Heart right ventricle (tissue), 16 donors: Measurements from ENCODE around the gene TEC. TPM values are rescaled to one million over a fixed set of nuclear protein-coding genes. Genes with fewer than 3 reads are reported as not detected.

Experiments
- ATAC-seq, 8 donors: fragments of 200-7000 bp; cut with Tn5 transposase; one replicate each; pipeline ENCODE4 v1.9.1; 2020; ENCODE audit warnings: mild to moderate bottlenecking in 8 of 8, moderate library complexity in 8 of 8, moderate number of reproducible peaks in 1 of 8
- DNase-seq, 2 donors: peaks; one replicate each; pipeline ENCODE4 v3.0.0-alpha.2; 2020
- H3K27ac ChIP-seq, 10 donors: fragments of 200-600 bp; sonication (generic) in 2 of 10; one replicate each; pipeline versions ENCODE4 v1.5.0 to v1.8.0; 2020 to 2022; ENCODE audit warnings: mild to moderate bottlenecking in 3 of 10
- H3K27me3 ChIP-seq, 7 donors: fragments of 200-600 bp; one replicate each; pipeline ENCODE4 v1.8.0; 2021 to 2022; ENCODE audit warnings: mild to moderate bottlenecking in 2 of 7
- H3K36me3 ChIP-seq, 9 donors: fragments of 200-600 bp; sonication (generic) in 1 of 9; one replicate each; pipeline versions ENCODE4 v1.5.0 to v1.8.0; 2020 to 2022; ENCODE audit warnings: mild to moderate bottlenecking in 2 of 9
- H3K4me1 ChIP-seq, 9 donors: fragments of 200-600 bp; sonication (generic) in 1 of 9; one replicate each; pipeline versions ENCODE4 v1.5.0 to v1.8.0; 2020 to 2022; ENCODE audit warnings: mild to moderate bottlenecking in 4 of 9
- H3K4me3 ChIP-seq, 10 donors: fragments of 200-600 bp; sonication (generic) in 2 of 10; one replicate each; pipeline versions ENCODE4 v1.5.0 to v1.8.0; 2020 to 2022; ENCODE audit warnings: mild to moderate bottlenecking in 7 of 10, moderate library complexity in 2 of 10
- H3K9me3 ChIP-seq, 11 donors: fragments of 200-600 bp in 10 of 11; sonication (generic) in 2 of 11; one replicate each; pipeline versions ENCODE4 v1.5.0 to v1.8.0; 2013 to 2022; ENCODE audit warnings: mild to moderate bottlenecking in 2 of 11, control low read depth in 1 of 11, moderate library complexity in 1 of 11
- WGBS, 2 donors: extraction: QIAGEN DNeasy Blood & Tissue Kit; methylation state at CpG; one replicate each; pipeline ENCODE4 v1.1.7; 2013; ENCODE audit warnings: inconsistent platforms in 1 of 2; 5-methylcytosine and 5-hydroxymethylcytosine counted together
- intact Hi-C, 10 donors: fragments of 100-400 bp; cut with DNase I; formaldehyde crosslinking; loops; one replicate each; pipeline versions ENCODE4 v1.11.1 to v1.14.2; 2022
- polyA plus RNA-seq, 2 donors: library from polyadenylated mRNA; stranded (reverse); fragments of 200-250 nt; gene quantifications; one replicate each; pipeline ENCODE4 v1.2.3, GENCODE V29; 2013
- total RNA-seq, 10 donors: library from RNA; stranded (reverse); fragmentation: NEBNext Ultra II Directional in 3 of 10; extraction: Animal tissue kit (Norgen Biotek cat#: 25700) in 3 of 10; gene quantifications; one replicate each; pipeline versions ENCODE4 v1.2.1 to v1.2.4, GENCODE V29; 2021 to 2023
- TF ChIP-seq, protein P1 (sequence below), 9 donors: fragments of 200-600 bp; sonication (generic) in 2 of 9; IDR thresholded peaks; one replicate each; pipeline versions ENCODE4 v1.5.0 to v1.8.0; 2021 to 2022; ENCODE audit warnings: antibody characterized with exemption in 9 of 9, mild to moderate bottlenecking in 5 of 9, moderate library complexity in 1 of 9
- donor health status: Arrhythmogenic right ventricular cardiomyopathy.
- donor health status: ischemic (EF 13 %, LVEDD 7.1; RV severe dilation, severe dysfunction).
- donor health status: healthy with polysubstance abuse.
- donor health status: DM: no; HTN: yes; CAD: no.
- donor health status: DM: no; HTN: no; CAD: no.
- donor health status: ischemic (EF 25% LVEDD 6.9; RV normal size, moderate dysfunction).
- donor health status: ischemic (EF 25% LVEDD 5.7; RV mildly dilated, moderate dysfunction).
- donor health status: healthy.
- donor health status: DM: yes; HTN: yes; CAD: no.
- donor health status: Ischemic cardiomyopathy.
- donor health status: ischemic (EF 35%, LVEDD 5.7; RV mildly dilated, moderate dysfunction).
- donor health status: nonischemic (EF 11% LVEDD 7.7; RV severe dilation, severe dysfunction).
- donor health status: DM: yes; HTN: yes; CAD: no.
- donor health status: PGD.
- donor health status: ischemic (EF 29% LVEDD 5.4; RV normal size, mild dysfunction).
- donor health status: nonischemic (EF 23%, LVEDD 6.1; RV moderate dilation, normal function).

TEC gene
- total and polyA plus RNA-seq, 12 donors, result 1.0 to 3.6 (median 2.2) TPM

DNA sequence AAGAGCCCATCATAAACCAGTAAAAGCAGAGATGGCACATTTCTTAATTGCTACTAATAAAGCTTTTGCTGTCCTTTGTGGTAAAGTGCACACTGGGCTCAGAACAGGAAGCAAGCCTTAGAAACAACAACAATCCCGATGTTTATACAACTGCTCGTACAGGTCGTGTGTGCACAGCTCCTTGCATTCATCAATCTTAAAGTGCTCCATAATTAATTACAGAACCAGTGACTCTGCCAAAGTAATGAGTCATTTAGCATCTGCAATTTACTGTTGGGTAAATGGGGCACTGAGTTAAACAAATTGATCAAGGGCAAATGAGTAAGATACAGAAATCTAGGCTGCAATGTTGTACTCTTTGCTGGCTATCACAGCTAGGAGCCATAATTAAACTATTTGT, 74.3 kb downstream of the TEC start:
- ATAC-seq, result no peak
- DNase-seq, result no peak
- H3K4me1 ChIP-seq, result peaks cover 0 to 25% (median 0%) of the 10 kb centered on the region in 9 donors
- no peak overlapping the region for H3K27ac ChIP-seq
- TF ChIP-seq, protein P1, sequence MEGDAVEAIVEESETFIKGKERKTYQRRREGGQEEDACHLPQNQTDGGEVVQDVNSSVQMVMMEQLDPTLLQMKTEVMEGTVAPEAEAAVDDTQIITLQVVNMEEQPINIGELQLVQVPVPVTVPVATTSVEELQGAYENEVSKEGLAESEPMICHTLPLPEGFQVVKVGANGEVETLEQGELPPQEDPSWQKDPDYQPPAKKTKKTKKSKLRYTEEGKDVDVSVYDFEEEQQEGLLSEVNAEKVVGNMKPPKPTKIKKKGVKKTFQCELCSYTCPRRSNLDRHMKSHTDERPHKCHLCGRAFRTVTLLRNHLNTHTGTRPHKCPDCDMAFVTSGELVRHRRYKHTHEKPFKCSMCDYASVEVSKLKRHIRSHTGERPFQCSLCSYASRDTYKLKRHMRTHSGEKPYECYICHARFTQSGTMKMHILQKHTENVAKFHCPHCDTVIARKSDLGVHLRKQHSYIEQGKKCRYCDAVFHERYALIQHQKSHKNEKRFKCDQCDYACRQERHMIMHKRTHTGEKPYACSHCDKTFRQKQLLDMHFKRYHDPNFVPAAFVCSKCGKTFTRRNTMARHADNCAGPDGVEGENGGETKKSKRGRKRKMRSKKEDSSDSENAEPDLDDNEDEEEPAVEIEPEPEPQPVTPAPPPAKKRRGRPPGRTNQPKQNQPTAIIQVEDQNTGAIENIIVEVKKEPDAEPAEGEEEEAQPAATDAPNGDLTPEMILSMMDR (IDR thresholded peaks at IDR 0.05), result no peak
- no peak overlapping the region for H3K4me3 ChIP-seq
- 38 to 62% methylated on average over 3 of the region's 3 CpGs for WGBS, 2 donors
- no peaks in the 10 kb centered on the region for H3K27me3 ChIP-seq
- intact Hi-C loops, result no loop called here
- no peaks in the 10 kb centered on the region for H3K9me3 ChIP-seq
- no peaks in the 10 kb centered on the region for H3K36me3 ChIP-seq

DNA sequence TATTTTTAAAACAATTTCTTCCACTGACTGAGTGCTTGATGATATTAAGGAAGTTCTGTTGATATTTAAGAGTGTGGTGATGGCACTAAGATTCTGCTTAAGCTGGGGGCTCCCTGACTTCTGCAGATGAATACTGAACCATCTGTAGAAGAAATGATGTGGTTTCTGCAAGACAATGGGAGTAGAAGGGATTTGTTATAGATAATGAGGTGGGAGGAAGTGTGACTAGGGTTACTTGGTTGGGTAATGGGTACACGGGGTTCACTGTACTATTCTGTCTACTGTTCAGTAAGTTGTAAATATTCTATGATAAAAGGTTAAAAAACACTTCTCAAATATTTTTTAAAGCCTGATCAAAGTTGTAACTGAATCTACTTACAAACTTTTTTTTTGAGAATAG, 74.7 kb downstream of the TEC start:
- Histone ChIP-seq H3K4me3 (no peak overlapping the region), H3K36me3 (no peaks in the 10 kb centered on the region), H3K4me1 (peaks cover 0 to 25% (median 0%) of the 10 kb centered on the region in 9 donors), H3K9me3 (no peaks in the 10 kb centered on the region), H3K27ac (no peak overlapping the region), H3K27me3 (no peaks in the 10 kb centered on the region)
- ATAC-seq (no peak), DNase-seq (no peak)
- 54 to 56% methylated on average over 1 of the region's 1 CpG for WGBS, 2 donors
- intact Hi-C loops, result no loop called here
- TF ChIP-seq, protein P1 (IDR thresholded peaks at IDR 0.05), result no peak

DNA sequence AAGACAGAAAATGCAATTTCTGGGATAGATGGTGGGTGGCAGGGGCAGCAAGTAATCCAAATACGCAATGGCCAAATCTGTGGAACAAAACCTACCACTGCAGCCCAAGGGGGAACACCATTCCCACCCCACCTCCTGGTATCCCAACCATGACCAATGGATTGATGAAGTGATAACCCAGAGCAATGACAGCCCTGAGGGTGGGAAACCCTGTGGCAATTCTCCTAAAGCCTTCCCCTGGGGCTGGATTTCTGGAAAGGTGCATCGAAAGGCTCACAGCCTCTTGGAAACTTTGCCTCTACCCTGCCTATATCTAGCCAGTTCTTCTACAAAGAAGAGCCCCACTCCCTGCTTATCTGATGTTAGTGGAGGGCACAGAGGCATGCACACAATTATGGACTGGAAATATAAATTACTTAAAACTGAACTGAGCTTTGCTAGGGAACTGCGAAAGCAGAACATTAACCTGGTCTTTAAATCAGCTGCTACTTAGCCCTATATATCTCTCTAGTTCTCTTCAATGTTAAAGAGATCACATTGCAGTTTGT, 75.6 kb downstream of the TEC start:
- no peak for DNase-seq
- intact Hi-C loops, result no loop called here
- TF ChIP-seq, protein P1 (IDR thresholded peaks at IDR 0.05), result no peak
- ATAC-seq, result no peak
- Histone ChIP-seq H3K27me3 (no peaks in the 10 kb centered on the region), H3K9me3 (no peaks in the 10 kb centered on the region), H3K4me1 (peaks cover 0 to 25% (median 0%) of the 10 kb centered on the region in 9 donors), H3K36me3 (no peaks in the 10 kb centered on the region), H3K27ac (no peak overlapping the region), H3K4me3 (no peak overlapping the region)
- WGBS, 2 donors, result 93 to 94% methylated on average over 3 of the region's 3 CpGs

DNA sequence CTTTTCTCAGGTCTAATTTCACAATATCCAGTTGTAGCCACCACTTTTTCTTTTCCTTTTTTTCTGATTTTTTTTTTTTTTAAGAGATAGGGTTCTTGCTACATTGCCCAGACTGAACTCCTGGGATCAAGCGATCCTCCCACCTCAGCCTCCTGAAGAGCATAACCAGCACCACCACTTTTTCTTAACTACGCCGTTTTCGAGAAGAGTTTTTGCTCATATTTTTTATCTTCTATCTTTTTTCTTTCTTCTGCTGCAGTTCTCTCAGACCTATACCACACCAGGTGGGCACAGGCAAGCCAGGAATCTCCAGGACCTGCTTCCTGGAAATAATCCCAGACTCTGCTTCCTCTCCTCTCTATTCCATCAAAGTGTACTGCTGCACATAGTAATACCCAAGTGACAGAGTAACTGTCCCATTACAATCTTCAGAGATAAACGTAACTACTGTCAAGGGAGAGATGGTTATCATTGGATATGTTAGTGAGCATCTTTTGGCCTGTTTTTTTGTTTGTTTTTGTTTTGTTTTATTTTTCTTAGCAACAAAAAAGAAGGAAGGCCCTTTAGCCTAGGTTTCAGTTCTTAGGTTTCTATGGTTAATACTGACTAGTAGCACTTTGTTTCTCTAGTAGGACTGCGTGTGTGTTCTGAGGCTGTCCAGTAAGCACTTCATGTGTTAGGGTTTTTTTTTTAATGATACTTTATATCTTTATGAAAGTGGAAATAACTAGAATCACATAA, 76.4 kb downstream of the TEC start:
- H3K9me3 ChIP-seq, result no peaks in the 10 kb centered on the region
- TF ChIP-seq, protein P1 (IDR thresholded peaks at IDR 0.05), result no peak
- H3K4me1 ChIP-seq, result peaks cover 0 to 28% (median 0%) of the 10 kb centered on the region in 9 donors
- no peak overlapping the region for H3K4me3 ChIP-seq
- H3K27me3 ChIP-seq, result no peaks in the 10 kb centered on the region
- no peak for ATAC-seq
- H3K27ac ChIP-seq, result no peak overlapping the region
- H3K36me3 ChIP-seq, result no peaks in the 10 kb centered on the region
- DNase-seq, result no peak
- intact Hi-C loops, result no loop called here
- WGBS, 2 donors, result 87 to 91% methylated on average over 6 of the region's 6 CpGs
